CD4-positive, alpha-beta memory T cell (primary cell): ENCODE measurements around the gene BEST3. TPM values are rescaled to one million over a fixed set of nuclear protein-coding genes. Genes with fewer than 3 reads are reported as not detected.
"Not testable (repeated sequence)": the region's sequence is repeated elsewhere in the genome, so short reads cannot be mapped to it uniquely, and the experiment has no call there.

Experiments
- CTCF ChIA-PET: fragments of 350-600 bp; sonication (Branson Sonifier 250); formaldehyde crosslinking; loops from one replicate; lab custom pipeline; 2021; ENCODE audit warnings: inconsistent platforms; ENCODE audit not compliant: partially characterized antibody; lab: Charles Lee
- POLR2A ChIA-PET: fragments of 350-600 bp; sonication (Branson Sonifier 250); formaldehyde crosslinking; loops from one replicate; lab custom pipeline; 2021; ENCODE audit not compliant: partially characterized antibody; lab: Charles Lee
- DNase-seq, 5 donors: peaks; one replicate each; pipeline versions ENCODE4 v3.0.0 to v3.0.0-alpha.2; 2020 to 2022; ENCODE audit warnings: mixed read lengths in 1 of 5
- H3K27ac ChIP-seq: one replicate; pipeline ENCODE4 v1.7.0; 2013; ENCODE audit warnings: low read depth, low read length
- H3K27me3 ChIP-seq: 2 replicates; pipeline ENCODE4 v1.7.0; 2013; ENCODE audit warnings: mild to moderate bottlenecking, low read length, moderate library complexity; ENCODE audit not compliant: insufficient read depth
- H3K36me3 ChIP-seq: 2 replicates; pipeline ENCODE4 v1.7.0; 2013; ENCODE audit warnings: mild to moderate bottlenecking, low read length, moderate library complexity; ENCODE audit not compliant: insufficient read depth
- H3K4me1 ChIP-seq: 2 replicates; pipeline ENCODE4 v1.7.0; 2013; ENCODE audit warnings: mild to moderate bottlenecking, low read length, moderate library complexity; ENCODE audit not compliant: insufficient read depth
- H3K4me3 ChIP-seq, 2 donors: one replicate each; pipeline ENCODE4 v1.7.0; 2013; ENCODE audit warnings: low read length in 2 of 2, mild to moderate bottlenecking in 1 of 2
- H3K9me3 ChIP-seq, 2 donors: one replicate each; pipeline ENCODE4 v1.7.0; 2013; ENCODE audit warnings: low read length in 2 of 2, control low read depth in 1 of 2; ENCODE audit not compliant: control insufficient read depth in 1 of 2
- H3K27ac Mint-ChIP-seq, 7 donors: one replicate each; pipeline ENCODE4 v1.8.0; 2020 to 2021; ENCODE audit warnings: mixed read lengths in 7 of 7, mild to moderate bottlenecking in 6 of 7, inconsistent platforms in 3 of 7, moderate library complexity in 3 of 7
- H3K27me3 Mint-ChIP-seq, 2 donors: one replicate each; pipeline ENCODE4 v1.8.0; 2020 to 2021; ENCODE audit warnings: mixed read lengths in 2 of 2
- H3K36me3 Mint-ChIP-seq, 2 donors: one replicate each; pipeline ENCODE4 v1.8.0; 2020 to 2021; ENCODE audit warnings: mixed read lengths in 2 of 2, inconsistent platforms in 1 of 2, mild to moderate bottlenecking in 1 of 2
- H3K4me1 Mint-ChIP-seq, 4 donors: one replicate each; pipeline ENCODE4 v1.8.0; 2020 to 2021; ENCODE audit warnings: mixed read lengths in 4 of 4, mild to moderate bottlenecking in 1 of 4
- H3K4me3 Mint-ChIP-seq, 8 donors: one replicate each; pipeline ENCODE4 v1.8.0; 2020 to 2021; ENCODE audit warnings: mixed read lengths in 8 of 8, mild to moderate bottlenecking in 7 of 8, moderate library complexity in 6 of 8, inconsistent platforms in 3 of 8
- H3K9me3 Mint-ChIP-seq, 8 donors: one replicate each; pipeline ENCODE4 v1.8.0; 2020 to 2021; ENCODE audit warnings: mixed read lengths in 8 of 8, mild to moderate bottlenecking in 5 of 8, inconsistent platforms in 3 of 8, moderate library complexity in 1 of 8
- intact Hi-C: fragments of 100-400 bp; cut with micrococcal nuclease; formaldehyde crosslinking; loops from one replicate; pipeline ENCODE4 v1.15.1; 2023
- polyA plus RNA-seq, 2 donors: library from polyadenylated mRNA; unstranded; fragments of 300-500 nt; fragmentation: Illumina TruSeq; gene quantifications; one replicate each; pipeline ENCODE4 v1.2.3, GENCODE V29; 2021
- total RNA-seq, 2 experiments: library from RNA; stranded (reverse); gene quantifications; one replicate each; pipeline ENCODE4 v1.2.3, GENCODE V29; 2021

Gene BEST3
- total and polyA plus RNA-seq, 4 experiments from 2014 or later: not detected

- H3K27me3 Mint-ChIP-seq: peaks cover 4 to 5% of the 10 kb centered on the region in 2 donors
- CTCF ChIA-PET: no interaction called here
- H3K4me3 Mint-ChIP-seq: no peak overlapping the region
- no peaks in the 10 kb centered on the region for H3K36me3 Mint-ChIP-seq
- Histone ChIP-seq H3K4me3 (no peak overlapping the region), H3K27me3 (no peaks in the 10 kb centered on the region), H3K36me3 (no peaks in the 10 kb centered on the region), H3K4me1 (no peaks in the 10 kb centered on the region), H3K27ac (no peak overlapping the region), H3K9me3 (no peaks in the 10 kb centered on the region)
- intact Hi-C loops: no loop called here
- H3K9me3 Mint-ChIP-seq: peaks cover 0 to 4% (median 0%) of the 10 kb centered on the region in 8 donors
- POLR2A ChIA-PET: no interaction called here
- no peak overlapping the region for H3K27ac Mint-ChIP-seq
- no peaks in the 10 kb centered on the region for H3K4me1 Mint-ChIP-seq
- no peak for DNase-seq
Measured at GRCh38 chr12:69672195-69672594, 26.9 kb downstream of the BEST3 start.

- no peaks in the 10 kb centered on the region for H3K4me1 ChIP-seq
- no peaks in the 10 kb centered on the region for H3K36me3 Mint-ChIP-seq
- intact Hi-C loops: no loop called here
- H3K4me1 Mint-ChIP-seq: no peaks in the 10 kb centered on the region
- no peak for DNase-seq
- H3K4me3 Mint-ChIP-seq: no peak overlapping the region
- H3K9me3 ChIP-seq: no peaks in the 10 kb centered on the region
- no peak overlapping the region for H3K4me3 ChIP-seq
- no peak overlapping the region for H3K27ac Mint-ChIP-seq
- no peaks in the 10 kb centered on the region for H3K36me3 ChIP-seq
- no peak overlapping the region for H3K27ac ChIP-seq
- POLR2A ChIA-PET: no interaction called here
- CTCF ChIA-PET: no interaction called here
- H3K27me3 Mint-ChIP-seq: peaks cover 2 to 4% of the 10 kb centered on the region in 2 donors
- H3K27me3 ChIP-seq: no peaks in the 10 kb centered on the region
- H3K9me3 Mint-ChIP-seq: no peaks in the 10 kb centered on the region
Measured at GRCh38 chr12:69671597-69671996, 27.5 kb downstream of the BEST3 start.

- no peaks in the 10 kb centered on the region for H3K27me3 ChIP-seq
- ChIA-PET CTCF (interaction anchor here (0.8 kb wide), 1 partner anchor 27 kb away, joined by 3 read pairs; no protein-coding TSS in a partner anchor), POLR2A (no interaction called here)
- intact Hi-C loops: no loop called here
- Mint-ChIP-seq H3K9me3 (no peaks in the 10 kb centered on the region), H3K27me3 (peaks cover 0 to 6% of the 10 kb centered on the region in 2 donors), H3K36me3 (no peaks in the 10 kb centered on the region), H3K4me1 (no peaks in the 10 kb centered on the region), H3K27ac (no peak overlapping the region), H3K4me3 (no peak overlapping the region)
- H3K27ac ChIP-seq: no peak overlapping the region
- no peaks in the 10 kb centered on the region for H3K36me3 ChIP-seq
- H3K4me3 ChIP-seq: no peak overlapping the region
- H3K4me1 ChIP-seq: no peaks in the 10 kb centered on the region
- H3K9me3 ChIP-seq: no peaks in the 10 kb centered on the region
- no peak for DNase-seq
Measured at GRCh38 chr12:69666798-69667197, 32.3 kb downstream of the BEST3 start.

GRCh38 chr12:69664930-69665377 is 34.1 kb downstream of the BEST3 start:
- H3K4me1 ChIP-seq, H3K27ac Mint-ChIP-seq, H3K4me3 ChIP-seq, H3K9me3 ChIP-seq, H3K36me3 ChIP-seq, H3K4me1 Mint-ChIP-seq, H3K27me3 ChIP-seq, CTCF ChIA-PET, H3K27me3 Mint-ChIP-seq, intact Hi-C loops, DNase-seq, H3K27ac ChIP-seq, H3K36me3 Mint-ChIP-seq, POLR2A ChIA-PET, H3K4me3 Mint-ChIP-seq, H3K9me3 Mint-ChIP-seq: not testable (repeated sequence)

GRCh38 chr12:69663726-69664125 is 35.4 kb downstream of the BEST3 start:
- Histone ChIP-seq H3K27ac (no peak overlapping the region), H3K4me3 (no peak overlapping the region), H3K27me3 (no peaks in the 10 kb centered on the region), H3K4me1 (no peaks in the 10 kb centered on the region), H3K9me3 (no peaks in the 10 kb centered on the region), H3K36me3 (no peaks in the 10 kb centered on the region)
- H3K4me3 Mint-ChIP-seq: no peak overlapping the region
- H3K36me3 Mint-ChIP-seq: no peaks in the 10 kb centered on the region
- CTCF ChIA-PET: interaction anchor here (1.3 kb wide), 1 partner anchor 12 kb away, joined by 4 read pairs; no protein-coding TSS in a partner anchor
- peaks cover 3 to 11% of the 10 kb centered on the region in 2 donors for H3K27me3 Mint-ChIP-seq
- H3K27ac Mint-ChIP-seq: no peak overlapping the region
- intact Hi-C loops: no loop called here
- no peak for DNase-seq
- POLR2A ChIA-PET: no interaction called here
- no peaks in the 10 kb centered on the region for H3K4me1 Mint-ChIP-seq
- no peaks in the 10 kb centered on the region for H3K9me3 Mint-ChIP-seq

- ChIA-PET POLR2A (no interaction called here), CTCF (interaction anchor here (1.3 kb wide), 1 partner anchor 11 kb away, joined by 4 read pairs; no protein-coding TSS in a partner anchor)
- peaks cover 5 to 12% of the 10 kb centered on the region in 2 donors for H3K27me3 Mint-ChIP-seq
- Histone ChIP-seq H3K27ac (no peak overlapping the region), H3K9me3 (no peaks in the 10 kb centered on the region), H3K4me1 (no peaks in the 10 kb centered on the region), H3K4me3 (no peak overlapping the region), H3K36me3 (no peaks in the 10 kb centered on the region), H3K27me3 (no peaks in the 10 kb centered on the region)
- H3K9me3 Mint-ChIP-seq: no peaks in the 10 kb centered on the region
- H3K4me3 Mint-ChIP-seq: no peak overlapping the region
- no peak for DNase-seq
- no peak overlapping the region for H3K27ac Mint-ChIP-seq
- intact Hi-C loops: no loop called here
- no peaks in the 10 kb centered on the region for H3K4me1 Mint-ChIP-seq
- no peaks in the 10 kb centered on the region for H3K36me3 Mint-ChIP-seq
Measured at GRCh38 chr12:69662764-69663163, 36.3 kb downstream of the BEST3 start.

- Histone ChIP-seq H3K27ac (no peak overlapping the region), H3K4me1 (no peaks in the 10 kb centered on the region), H3K9me3 (no peaks in the 10 kb centered on the region), H3K27me3 (no peaks in the 10 kb centered on the region), H3K4me3 (no peak overlapping the region), H3K36me3 (no peaks in the 10 kb centered on the region)
- H3K27me3 Mint-ChIP-seq: peaks cover 5 to 10% of the 10 kb centered on the region in 2 donors
- H3K4me1 Mint-ChIP-seq: no peaks in the 10 kb centered on the region
- no peaks in the 10 kb centered on the region for H3K36me3 Mint-ChIP-seq
- no peaks in the 10 kb centered on the region for H3K9me3 Mint-ChIP-seq
- POLR2A ChIA-PET: no interaction called here
- intact Hi-C loops: no loop called here
- CTCF ChIA-PET: no interaction called here
- no peak overlapping the region for H3K27ac Mint-ChIP-seq
- DNase-seq: no peak
- H3K4me3 Mint-ChIP-seq: no peak overlapping the region
Measured at GRCh38 chr12:69661386-69661785, 37.7 kb downstream of the BEST3 start.
